HG02870 (cell line): ENCODE results near the gene IHH.

ENCODE experiments used
- ATAC-seq: cut with Tn5 transposase; IDR thresholded peaks from one replicate; pipeline ENCODE4 v1.9.1; 2021; ENCODE audit warnings: mild to moderate bottlenecking, moderate library complexity; ENCODE audit not compliant: unreplicated experiment

Gene IHH

GRCh38 chr2:219060821-219061791, at the start of gene IHH:
Gene IHH, minus strand, starts transcription at chr2:219060921. Its CDS starts 454 bp downstream, at chr2:219060467.
- no peak for ATAC-seq

- ATAC-seq = no peak
Measured at GRCh38 chr2:219109471-219109870, 48.8 kb upstream of the IHH start.

GRCh38 chr2:219107758-219108157, 47.0 kb upstream of the IHH start:
- no peak for ATAC-seq

GRCh38 chr2:219106251-219106650, 45.5 kb upstream of the IHH start:
- no peak for ATAC-seq

GRCh38 chr2:219104107-219105035, 43.6 kb upstream of the IHH start:
- ATAC-seq = no peak

GRCh38 chr2:219099329-219099728, 38.6 kb upstream of the IHH start:
- ATAC-seq = no peak

GRCh38 chr2:219095406-219095935, 34.8 kb upstream of the IHH start:
- no peak for ATAC-seq

GRCh38 chr2:219094171-219094570, 33.5 kb upstream of the IHH start:
- no peak for ATAC-seq

- ATAC-seq = no peak
Measured at GRCh38 chr2:219090436-219091299, 29.9 kb upstream of the IHH start.

GRCh38 chr2:219089330-219089729, 28.6 kb upstream of the IHH start:
- ATAC-seq = no peak

- ATAC-seq = no peak
Measured at GRCh38 chr2:219087848-219088247, 27.1 kb upstream of the IHH start.

- ATAC-seq = no peak
Measured at GRCh38 chr2:219087361-219087760, 26.6 kb upstream of the IHH start.

- no peak for ATAC-seq
Measured at GRCh38 chr2:219086196-219086595, 25.5 kb upstream of the IHH start.

GRCh38 chr2:219084791-219085190, 24.1 kb upstream of the IHH start:
- no peak for ATAC-seq

- ATAC-seq = no peak
Measured at GRCh38 chr2:219082332-219082958, 21.7 kb upstream of the IHH start.

GRCh38 chr2:219081701-219082331, 21.1 kb upstream of the IHH start:
- ATAC-seq = no peak

GRCh38 chr2:219081096-219081495, 20.4 kb upstream of the IHH start:
- no peak for ATAC-seq

GRCh38 chr2:219079417-219079816, 18.7 kb upstream of the IHH start:
- ATAC-seq = no peak

GRCh38 chr2:219078951-219079350, 18.2 kb upstream of the IHH start:
- ATAC-seq = no peak
